Measurements from ENCODE around the gene GTF2F1.

The GTF2F1 gene

DNA sequence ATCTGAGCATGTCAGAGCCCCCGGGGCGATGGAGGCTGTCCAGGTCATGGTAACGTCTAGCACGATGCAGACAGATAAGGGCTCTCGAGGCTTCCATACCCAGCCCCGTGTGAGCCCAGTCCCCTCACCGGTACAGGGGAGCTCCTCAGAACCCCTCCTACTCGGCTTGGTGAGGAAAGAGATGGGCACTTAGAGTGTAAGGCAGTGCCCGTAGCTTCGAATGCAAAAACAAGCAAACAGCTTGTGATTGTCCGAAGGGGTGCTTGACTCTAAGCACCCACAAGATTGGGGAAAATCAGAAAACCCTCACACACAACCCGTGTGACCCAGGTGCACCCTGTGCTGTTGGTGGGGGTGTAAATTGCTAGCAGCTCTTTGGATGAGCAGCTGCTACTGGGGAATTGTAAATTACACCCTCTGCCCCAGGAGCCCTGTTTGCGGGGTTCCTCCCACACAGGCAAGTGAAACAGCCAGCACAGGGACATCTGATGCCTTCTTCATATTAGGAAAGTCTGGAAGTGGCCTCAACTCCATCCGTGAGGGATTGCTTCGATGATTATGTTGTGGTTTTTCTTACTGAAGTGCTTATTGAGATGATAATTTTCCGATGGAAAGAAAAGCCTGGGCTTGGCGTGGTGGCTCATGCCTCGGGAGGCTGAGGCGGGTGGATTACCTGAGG, 16.3 kb downstream of the GTF2F1 start:
- intact Hi-C loops (cut with DNase I; ENCODE audit: low total_unique reads), result loop anchor here (10.0 kb wide), 1 partner anchor 358 kb away; the partner anchor contains the start of genes GPR108 and TRIP10
- TF ChIP-seq CTCF (IDR thresholded peaks at IDR 0.05), result no peak
- Histone ChIP-seq H3K4me3 (no peak overlapping the region), H3K27ac (peak overlapping the region; percentile 8 to 25), H3K4me1 (peaks cover 0 to 32% (median 25%) of the 10 kb centered on the region in 4 donors), H3K27me3 (no peaks in the 10 kb centered on the region), H3K36me3 (peaks cover 24 to 50% (median 30%) of the 10 kb centered on the region in 3 donors), H3K9me3 (peaks cover 0 to 7% (median 0%) of the 10 kb centered on the region in 3 donors)
- no peak for DNase-seq

GRCh38 chr19:6375411-6376010, 17.5 kb downstream of the GTF2F1 start, which contains the start of gene PSPN:
Gene PSPN, minus strand, starts transcription at chr19:6375933. Its CDS starts 84 bp downstream, at chr19:6375849.
- no peak for TF ChIP-seq CTCF (IDR thresholded peaks at IDR 0.05)
- H3K4me3 ChIP-seq, result no peak within 1 kb of the TSS
- DNase-seq, result no peak
- intact Hi-C loops (cut with DNase I; ENCODE audit: low total_unique reads), result loop anchor here (10.0 kb wide), 1 partner anchor 359 kb away; the partner anchor contains the start of genes GPR108 and TRIP10
- H3K36me3 ChIP-seq, result peaks cover 13 to 38% (median 18%) of the 10 kb centered on the region in 3 donors
- no peaks in the 10 kb centered on the region for H3K27me3 ChIP-seq
- H3K27ac ChIP-seq, result peak within 1 kb of the TSS; percentile 8 to 25
- peaks cover 0 to 32% (median 25%) of the 10 kb centered on the region in 4 donors for H3K4me1 ChIP-seq
- H3K9me3 ChIP-seq, result peaks cover 0 to 7% (median 0%) of the 10 kb centered on the region in 3 donors

GRCh38 chr19:6374711-6375410, 18.1 kb downstream of the GTF2F1 start:
- H3K36me3 ChIP-seq, result peaks cover 6 to 32% (median 12%) of the 10 kb centered on the region in 3 donors
- no peak overlapping the region for H3K4me3 ChIP-seq
- TF ChIP-seq CTCF (IDR thresholded peaks at IDR 0.05), result no peak
- peaks cover 0 to 2% (median 0%) of the 10 kb centered on the region in 3 donors for H3K9me3 ChIP-seq
- intact Hi-C loops (cut with DNase I; ENCODE audit: low total_unique reads), result loop anchor here (10.0 kb wide), 1 partner anchor 360 kb away; the partner anchor contains the start of genes GPR108 and TRIP10
- no peaks in the 10 kb centered on the region for H3K27me3 ChIP-seq
- H3K27ac ChIP-seq, result peak overlapping the region in 1 of 2 donors; percentile 99
- DNase-seq, result no peak
- H3K4me1 ChIP-seq, result peaks cover 0 to 32% (median 25%) of the 10 kb centered on the region in 4 donors

- no peak for DNase-seq
- H3K27me3 ChIP-seq, result no peaks in the 10 kb centered on the region
- peak overlapping the region; percentile 95 to 99 for H3K27ac ChIP-seq
- TF ChIP-seq CTCF (IDR thresholded peaks at IDR 0.05), result no peak
- H3K4me3 ChIP-seq, result peak overlapping the region; percentile 76 to 88
- intact Hi-C loops (cut with DNase I; ENCODE audit: low total_unique reads), result loop anchor here (10.0 kb wide), 1 partner anchor 361 kb away; the partner anchor contains the start of genes GPR108 and TRIP10
- H3K36me3 ChIP-seq, result peaks cover under 1 to 29% (median 7%) of the 10 kb centered on the region in 3 donors
- no peaks in the 10 kb centered on the region for H3K9me3 ChIP-seq
- H3K4me1 ChIP-seq, result peaks cover 0 to 32% (median 25%) of the 10 kb centered on the region in 4 donors
Measured at GRCh38 chr19:6374161-6374709, 18.7 kb downstream of the GTF2F1 start.

GRCh38 chr19:6373813-6374108, 19.2 kb downstream of the GTF2F1 start:
- intact Hi-C loops (cut with DNase I; ENCODE audit: low total_unique reads), result loop anchor here (2.0 to 10.0 kb wide), 2 partner anchors 51 to 361 kb away; partner anchors contain the start of genes GPR108, KHSRP and TRIP10
- Histone ChIP-seq H3K4me1 (peaks cover 0 to 32% (median 25%) of the 10 kb centered on the region in 4 donors), H3K4me3 (peak overlapping the region; percentile 76 to 88), H3K36me3 (peaks cover 3 to 29% (median 7%) of the 10 kb centered on the region in 3 donors), H3K27ac (peak overlapping the region; percentile 95 to 99), H3K27me3 (no peaks in the 10 kb centered on the region), H3K9me3 (no peaks in the 10 kb centered on the region)
- no peak for DNase-seq
- no peak for TF ChIP-seq CTCF (IDR thresholded peaks at IDR 0.05)

All from tibial artery (tissue), 4 donors.